Measurements from ENCODE around the gene GREB1L. TPM values are rescaled to one million over a fixed set of nuclear protein-coding genes. Genes with fewer than 3 reads are reported as not detected.

The GREB1L gene
- polyA plus RNA-seq, 2 of the 4 experiments (the other 2 are of a cell fraction) = 1.4 to 2.8 TPM

GRCh38 chr18:21330122-21330701 lies 88.2 kb downstream of the GREB1L start:
- 8% methylated on average over 6 of the region's 6 CpGs for WGBS (ENCODE audit: missing lambda C conversion rate)
- no peaks in the 10 kb centered on the region for H3K9me3 ChIP-seq
- ChIA-PET CTCF (no interaction called here), POLR2A (interaction anchor here (0.7 kb wide), 1 partner anchor 15 kb away, joined by 3 read pairs; no protein-coding TSS in a partner anchor)
- H3K4me1 ChIP-seq = peaks cover 20% of the 10 kb centered on the region
- H3K27ac ChIP-seq = peak overlapping the region; percentile 67 to 78
- H3K4me3 ChIP-seq = no peak overlapping the region
- ATAC-seq (peak; percentile 73 to 75; a peak in 5 of 6 replicates), FAIRE-seq (no peak), DNase-seq (ENCODE audit: low read depth in 1 of 2, low spot score in 1 of 2) (peak; percentile 9 to 62)
- TF ChIP-seq POLR2A (IDR thresholded peaks at IDR 0.05; ENCODE audit: low read length) (no peak), CBX8 (IDR thresholded peaks at IDR 0.05) (no peak), HOXA7 (CRISPR knock-in tag; IDR thresholded peaks at IDR 0.05) (no peak), SMC3 (IDR thresholded peaks at IDR 0.05) (no peak), GATA3 (IDR thresholded peaks at IDR 0.05; ENCODE audit: borderline replicate concordance) (no peak), EHF (CRISPR knock-in tag; IDR thresholded peaks at IDR 0.05) (no peak)
- peak overlapping the region; percentile 61 for H3K4me2 ChIP-seq

GRCh38 chr18:21331065-21331464 lies 89.0 kb downstream of the GREB1L start:
- peaks cover 20% of the 10 kb centered on the region for H3K4me1 ChIP-seq
- H3K4me2 ChIP-seq = peak overlapping the region; percentile 61
- H3K4me3 ChIP-seq = no peak overlapping the region
- TF ChIP-seq MAZ (IDR thresholded peaks at IDR 0.05; ENCODE audit: borderline replicate concordance, low read depth, low read length) (no peak), SMC3 (IDR thresholded peaks at IDR 0.05) (no peak), PHF8 (IDR thresholded peaks at IDR 0.05; ENCODE audit: borderline replicate concordance, low read depth) (no peak), SREBF2 (IDR thresholded peaks at IDR 0.05) (no peak), HEYL (CRISPR knock-in tag; IDR thresholded peaks at IDR 0.05) (no peak), KDM1A (IDR thresholded peaks at IDR 0.05; ENCODE audit: low read depth) (no peak), MYC (IDR thresholded peaks at IDR 0.05; ENCODE audit: borderline replicate concordance, low read length) (no peak), EHF (CRISPR knock-in tag; IDR thresholded peaks at IDR 0.05) (no peak), FOSB (CRISPR knock-in tag; IDR thresholded peaks at IDR 0.05) (no peak), TFCP2L1 (CRISPR knock-in tag; IDR thresholded peaks at IDR 0.05) (no peak)
- FAIRE-seq (no peak), ATAC-seq (no peak), DNase-seq (ENCODE audit: low read depth in 1 of 2, low spot score in 1 of 2) (no peak)
- ChIA-PET POLR2A (interaction anchor here (0.6 kb wide), 1 partner anchor 65 kb away, joined by 3 read pairs; no protein-coding TSS in a partner anchor), CTCF (no interaction called here)
- H3K27ac ChIP-seq = peak overlapping the region; percentile 30 to 67; a peak in 3 of 6 replicates
- no peaks in the 10 kb centered on the region for H3K9me3 ChIP-seq
- WGBS (ENCODE audit: missing lambda C conversion rate) = 77% methylated on average over 2 of the region's 2 CpGs

GRCh38 chr18:21335927-21336488 lies 94.0 kb downstream of the GREB1L start:
- ChIA-PET POLR2A (no interaction called here), CTCF (interaction anchor here (0.6 kb wide), 1 partner anchor 135 kb away, joined by 3 read pairs; no protein-coding TSS in a partner anchor)
- WGBS (ENCODE audit: missing lambda C conversion rate) = 82% methylated on average over 5 of the region's 5 CpGs
- no peak for TF ChIP-seq MAX (IDR thresholded peaks at IDR 0.05)
- TF ChIP-seq HOXB5 (CRISPR knock-in tag; IDR thresholded peaks at IDR 0.05) = no peak
- TF ChIP-seq ATOH8 (CRISPR knock-in tag; IDR thresholded peaks at IDR 0.05; ENCODE audit: low read depth) = no peak
- no peak for TF ChIP-seq POLR2A (IDR thresholded peaks at IDR 0.05; ENCODE audit: low read length)
- TF ChIP-seq EHMT2 (IDR thresholded peaks at IDR 0.05; ENCODE audit: low read depth) = no peak
- TF ChIP-seq ZSCAN20 (CRISPR knock-in tag; IDR thresholded peaks at IDR 0.05) = no peak
- no peak for TF ChIP-seq JUN (IDR thresholded peaks at IDR 0.05)
- TF ChIP-seq FOSL2 (IDR thresholded peaks at IDR 0.05) = no peak
- TF ChIP-seq FOSL2 (CRISPR knock-in tag; IDR thresholded peaks at IDR 0.05) = no peak
- TF ChIP-seq RAD21 (conservative IDR thresholded peaks at IDR 0.05 in 1 of 2, IDR thresholded peaks at IDR 0.05 in 1 of 2) = no peak
- no peak for TF ChIP-seq ZC3H11A (IDR thresholded peaks at IDR 0.05)
- no peak for TF ChIP-seq MAZ (IDR thresholded peaks at IDR 0.05; ENCODE audit: borderline replicate concordance, low read depth, low read length)
- no peak for TF ChIP-seq PHF8 (IDR thresholded peaks at IDR 0.05; ENCODE audit: borderline replicate concordance, low read depth)
- TF ChIP-seq HOXA7 (CRISPR knock-in tag; IDR thresholded peaks at IDR 0.05) = no peak
- TF ChIP-seq BHLHE40 (IDR thresholded peaks at IDR 0.05; ENCODE audit: low read depth, low read length) = no peak
- TF ChIP-seq CBX2 (IDR thresholded peaks at IDR 0.05; ENCODE audit: borderline replicate concordance, low read depth) = no peak
- no peak for TF ChIP-seq SMC3 (IDR thresholded peaks at IDR 0.05)
- TF ChIP-seq FOXS1 (CRISPR knock-in tag; IDR thresholded peaks at IDR 0.05) = no peak
- no peak for TF ChIP-seq E2F6 (IDR thresholded peaks at IDR 0.05; ENCODE audit: borderline replicate concordance, low read depth)
- no peak for TF ChIP-seq ELK1 (IDR thresholded peaks at IDR 0.05; ENCODE audit: low read depth, low read length)
- no peak for TF ChIP-seq RFX5 (IDR thresholded peaks at IDR 0.05)
- FAIRE-seq (no peak), DNase-seq (ENCODE audit: low read depth in 1 of 2, low spot score in 1 of 2) (no peak), ATAC-seq (no peak)
- Histone ChIP-seq H3K9me3 (no peaks in the 10 kb centered on the region), H3K4me3 (no peak overlapping the region), H3K4me2 (no peak overlapping the region), H3K27ac (no peak overlapping the region), H3K4me1 (peaks cover 2% of the 10 kb centered on the region; the same call in 2 of the 3 replicates)

Data from A549 (cell line).